Heart left ventricle (tissue), 16 donors: ENCODE data around the gene SLBP. TPM values are rescaled to one million over a fixed set of nuclear protein-coding genes. Genes with fewer than 3 reads are reported as not detected.

Experiments used
- ATAC-seq, 4 donors: fragments of 200-7000 bp; cut with Tn5 transposase; one replicate each; pipeline ENCODE4 v1.9.1; 2020 to 2022; ENCODE audit warnings: moderate library complexity in 4 of 4, mild to moderate bottlenecking in 3 of 4, moderate number of reproducible peaks in 1 of 4
- DNase-seq, 5 donors: peaks; one replicate each; pipeline ENCODE4 v3.0.0-alpha.2; 2020
- H3K27ac ChIP-seq, 12 donors: fragments of 200-600 bp; sonication (generic) in 4 of 12; one replicate each; pipeline versions ENCODE4 v1.5.0 to v1.8.0; 2016 to 2022; ENCODE audit warnings: mild to moderate bottlenecking in 2 of 12
- H3K27me3 ChIP-seq, 9 donors: fragments of 200-600 bp; sonication (generic) in 2 of 9; one replicate each; pipeline versions ENCODE4 v1.5.1 to v1.8.0; 2016 to 2022; ENCODE audit warnings: mild to moderate bottlenecking in 3 of 9
- H3K36me3 ChIP-seq, 9 donors: fragments of 200-600 bp; sonication (generic) in 2 of 9; one replicate each; pipeline versions ENCODE4 v1.5.0 to v1.8.0; 2018 to 2022; ENCODE audit warnings: mild to moderate bottlenecking in 2 of 9
- H3K4me1 ChIP-seq, 12 donors: fragments of 200-600 bp; sonication (generic) in 4 of 12; one replicate each; pipeline versions ENCODE4 v1.5.0 to v1.8.0; 2016 to 2022; ENCODE audit warnings: mild to moderate bottlenecking in 3 of 12
- H3K4me3 ChIP-seq, 12 donors: fragments of 200-600 bp; sonication (generic) in 4 of 12; one replicate each; pipeline versions ENCODE4 v1.5.0 to v1.8.0; 2017 to 2022; ENCODE audit warnings: mild to moderate bottlenecking in 9 of 12, moderate library complexity in 4 of 12
- H3K9me3 ChIP-seq, 12 donors: fragments of 200-600 bp; sonication (generic) in 4 of 12; one replicate each; pipeline versions ENCODE4 v1.5.0 to v1.8.0; 2016 to 2022; ENCODE audit warnings: mild to moderate bottlenecking in 1 of 12
- POLR2A ChIP-seq, 2 donors: fragments of 450-650 bp; IDR thresholded peaks; one replicate each; pipeline ENCODE4 v1.6.1; 2017; ENCODE audit warnings: antibody characterized with exemption in 2 of 2, mild to moderate bottlenecking in 2 of 2, moderate library complexity in 2 of 2
- WGBS, 4 donors: extraction: QIAGEN DNeasy Blood & Tissue Kit in 2 of 4; methylation state at CpG; one replicate each; pipeline versions ENCODE4 v1.1.5 to v1.1.7; 2013 to 2018; 5-methylcytosine and 5-hydroxymethylcytosine counted together
- intact Hi-C, 10 donors: fragments of 100-400 bp; cut with DNase I; formaldehyde crosslinking; loops; one replicate each; pipeline versions ENCODE4 v1.11.1 to v1.14.2; 2022
- polyA plus RNA-seq, 2 donors: library from polyadenylated mRNA; stranded (reverse); fragments of 200-250 nt; gene quantifications; one replicate each; pipeline ENCODE4 v1.2.3, GENCODE V29; 2013
- total RNA-seq, 9 donors: library from RNA; depleted of rRNA in 2 of 9; stranded (reverse); fragments of >200 nt in 2 of 9; fragmentation: NEBNext Ultra II Directional in 3 of 9; extraction: Animal tissue kit (Norgen Biotek cat#: 25700) in 3 of 9; gene quantifications; one replicate each; pipeline versions ENCODE4 v1.1.0 to v1.2.4, GENCODE V29; 2016 to 2023
- TF ChIP-seq, protein P1 (sequence below), 12 donors: fragments of 200-600 bp; sonication (generic) in 4 of 12; IDR thresholded peaks; one replicate each; pipeline versions ENCODE4 v1.5.0 to v1.8.0; 2018 to 2022; ENCODE audit warnings: antibody characterized with exemption in 12 of 12, mild to moderate bottlenecking in 5 of 12
- donor health status: ischemic (EF 13 %, LVEDD 7.1; RV severe dilation, severe dysfunction).
- donor health status: healthy with polysubstance abuse.
- donor health status: DM: no; HTN: yes; CAD: no.
- donor health status: DM: no; HTN: no; CAD: no.
- donor health status: ischemic (EF 25% LVEDD 6.9; RV normal size, moderate dysfunction).
- donor health status: ischemic (EF 25% LVEDD 5.7; RV mildly dilated, moderate dysfunction).
- donor health status: healthy.
- donor health status: DM: yes; HTN: yes; CAD: no.
- donor health status: ischemic (EF 35%, LVEDD 5.7; RV mildly dilated, moderate dysfunction).
- donor health status: nonischemic (EF 11% LVEDD 7.7; RV severe dilation, severe dysfunction).
- donor health status: DM: yes; HTN: yes; CAD: no.
- donor health status: PGD.
- donor health status: ischemic (EF 29% LVEDD 5.4; RV normal size, mild dysfunction).
- donor health status: nonischemic (EF 23%, LVEDD 6.1; RV moderate dilation, normal function).

The SLBP gene
- total and polyA plus RNA-seq, 11 donors: 7.2 to 27.7 (median 11.7) TPM

DNA sequence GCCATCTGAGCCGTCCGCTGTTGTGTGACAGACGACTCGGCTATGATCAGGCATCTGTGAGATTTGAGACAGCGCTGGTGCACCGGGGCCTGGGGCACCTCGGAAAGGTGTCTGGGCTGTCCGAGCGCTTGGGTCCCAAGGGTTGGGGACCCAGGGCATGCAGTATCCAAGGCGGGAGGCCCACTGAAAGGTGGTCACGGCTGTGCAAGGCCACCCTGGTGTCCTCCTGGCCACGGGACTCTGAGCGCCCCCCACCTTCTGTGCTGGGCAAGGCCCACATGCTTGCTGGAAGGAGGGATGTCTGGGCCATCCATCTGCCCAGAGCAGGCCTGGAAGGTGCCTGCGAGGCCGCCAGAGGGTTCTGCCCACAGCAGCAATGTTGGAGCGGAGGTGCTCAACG lies 29.1 kb upstream of the SLBP start:
- Histone ChIP-seq H3K9me3 (peaks cover 0 to 15% (median 5%) of the 10 kb centered on the region in 12 donors), H3K36me3 (peaks cover 4 to 90% (median 31%) of the 10 kb centered on the region in 9 donors), H3K4me3 (no peak overlapping the region), H3K27me3 (no peaks in the 10 kb centered on the region), H3K4me1 (peaks cover 0 to 2% (median 0%) of the 10 kb centered on the region in 12 donors), H3K27ac (no peak overlapping the region)
- ATAC-seq (no peak), DNase-seq (no peak)
- intact Hi-C loops: no loop called here
- no peak for TF ChIP-seq POLR2A (IDR thresholded peaks at IDR 0.05)
- TF ChIP-seq, protein P1, sequence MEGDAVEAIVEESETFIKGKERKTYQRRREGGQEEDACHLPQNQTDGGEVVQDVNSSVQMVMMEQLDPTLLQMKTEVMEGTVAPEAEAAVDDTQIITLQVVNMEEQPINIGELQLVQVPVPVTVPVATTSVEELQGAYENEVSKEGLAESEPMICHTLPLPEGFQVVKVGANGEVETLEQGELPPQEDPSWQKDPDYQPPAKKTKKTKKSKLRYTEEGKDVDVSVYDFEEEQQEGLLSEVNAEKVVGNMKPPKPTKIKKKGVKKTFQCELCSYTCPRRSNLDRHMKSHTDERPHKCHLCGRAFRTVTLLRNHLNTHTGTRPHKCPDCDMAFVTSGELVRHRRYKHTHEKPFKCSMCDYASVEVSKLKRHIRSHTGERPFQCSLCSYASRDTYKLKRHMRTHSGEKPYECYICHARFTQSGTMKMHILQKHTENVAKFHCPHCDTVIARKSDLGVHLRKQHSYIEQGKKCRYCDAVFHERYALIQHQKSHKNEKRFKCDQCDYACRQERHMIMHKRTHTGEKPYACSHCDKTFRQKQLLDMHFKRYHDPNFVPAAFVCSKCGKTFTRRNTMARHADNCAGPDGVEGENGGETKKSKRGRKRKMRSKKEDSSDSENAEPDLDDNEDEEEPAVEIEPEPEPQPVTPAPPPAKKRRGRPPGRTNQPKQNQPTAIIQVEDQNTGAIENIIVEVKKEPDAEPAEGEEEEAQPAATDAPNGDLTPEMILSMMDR (IDR thresholded peaks at IDR 0.05): no peak
- 87 to 91% (median 90%) methylated on average over 14 to 17 of the region's 17 CpGs for WGBS, 4 donors

- Histone ChIP-seq H3K27me3 (no peaks in the 10 kb centered on the region), H3K4me3 (no peak overlapping the region), H3K27ac (peak overlapping the region in 1 of 12 donors; percentile 27), H3K4me1 (no peaks in the 10 kb centered on the region), H3K9me3 (peaks cover 0 to 15% (median 5%) of the 10 kb centered on the region in 12 donors), H3K36me3 (peaks cover 4 to 97% (median 31%) of the 10 kb centered on the region in 9 donors)
- TF ChIP-seq, protein P1 (IDR thresholded peaks at IDR 0.05): no peak
- TF ChIP-seq POLR2A (IDR thresholded peaks at IDR 0.05): no peak
- intact Hi-C loops: no loop called here
- ATAC-seq: peak in 2 of 4 donors; percentile 7 to 33
- 93 to 95% (median 93%) methylated on average over 19 to 22 of the region's 22 CpGs for WGBS, 4 donors
- no peak for DNase-seq
Observed at GRCh38 chr4:1740021-1740545, 28.0 kb upstream of the SLBP start.

- no peak for ATAC-seq
- peaks cover 4 to 97% (median 37%) of the 10 kb centered on the region in 9 donors for H3K36me3 ChIP-seq
- no peak overlapping the region for H3K27ac ChIP-seq
- no peak overlapping the region for H3K4me3 ChIP-seq
- H3K4me1 ChIP-seq: no peaks in the 10 kb centered on the region
- TF ChIP-seq, protein P1 (IDR thresholded peaks at IDR 0.05): no peak
- TF ChIP-seq POLR2A (IDR thresholded peaks at IDR 0.05): no peak
- intact Hi-C loops: no loop called here
- no peaks in the 10 kb centered on the region for H3K27me3 ChIP-seq
- no peak for DNase-seq
- peaks cover 0 to 15% (median 5%) of the 10 kb centered on the region in 12 donors for H3K9me3 ChIP-seq
- 89 to 98% (median 96%) methylated on average over 3 to 9 of the region's 9 CpGs for WGBS, 4 donors
Observed at GRCh38 chr4:1739358-1739757, 27.2 kb upstream of the SLBP start.

DNA sequence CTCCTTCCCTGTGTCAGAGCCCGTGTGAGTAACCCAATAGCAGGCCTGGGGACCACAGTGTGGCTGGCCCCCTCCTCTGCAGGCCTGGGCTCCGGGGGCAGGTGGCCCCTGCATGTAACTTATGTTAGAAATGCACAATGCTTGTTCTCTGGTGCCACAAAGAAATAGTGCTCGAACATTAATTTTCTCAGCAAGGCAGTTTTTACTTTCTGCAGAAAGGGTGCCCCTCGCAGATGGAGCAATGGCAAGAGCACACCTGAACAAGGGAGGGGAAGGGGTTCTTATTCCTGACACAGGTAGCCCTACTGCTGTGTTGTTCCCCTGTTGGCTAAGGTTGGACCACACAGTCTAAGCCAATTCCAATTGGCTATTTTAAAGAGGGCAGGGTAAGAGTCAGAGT lies 26.3 kb upstream of the SLBP start:
- Histone ChIP-seq H3K36me3 (peaks cover 4 to 98% (median 43%) of the 10 kb centered on the region in 9 donors), H3K4me1 (no peaks in the 10 kb centered on the region)
- TF ChIP-seq POLR2A (IDR thresholded peaks at IDR 0.05): no peak
- TF ChIP-seq, protein P1 (IDR thresholded peaks at IDR 0.05): no peak

More for the DNA sequence above, 26.3 kb upstream of the SLBP start:
- no peak for DNase-seq
- intact Hi-C loops: no loop called here
- no peaks in the 10 kb centered on the region for H3K27me3 ChIP-seq
- no peak for ATAC-seq
- no peak overlapping the region for H3K27ac ChIP-seq
- peaks cover 0 to 15% (median 5%) of the 10 kb centered on the region in 12 donors for H3K9me3 ChIP-seq
- H3K4me3 ChIP-seq: no peak overlapping the region
- 95 to 99% (median 98%) methylated on average over 4 of the region's 4 CpGs for WGBS, 4 donors
